MM.1S (cell line): Measurements from ENCODE around the gene TMEM125.

Experiments used
- DNase-seq: peaks from one replicate; pipeline ENCODE4 v3.0.0-alpha.2; 2015
- H2AFZ ChIP-seq: fragments of 300-600 bp; sonication (generic); 2 replicates; pipeline ENCODE4 v1.6.0; 2016; ENCODE audit warnings: antibody characterized with exemption, low read length
- H3F3A ChIP-seq: fragments of 300-600 bp; sonication (generic); 2 replicates; pipeline ENCODE4 v1.6.1; 2016; ENCODE audit warnings: mild to moderate bottlenecking, antibody characterized with exemption, low read length, moderate library complexity, mixed read lengths; ENCODE audit not compliant: insufficient read depth
- H3K27ac ChIP-seq: fragments of 300-600 bp; sonication (generic); 2 replicates; pipeline ENCODE4 v1.5.1; 2016; ENCODE audit warnings: mild to moderate bottlenecking, low read length
- H3K27me3 ChIP-seq: fragments of 300-600 bp; sonication (generic); replicated peaks from 2 replicates; pipeline ENCODE4 v1.6.0; 2016; ENCODE audit warnings: low read length; ENCODE audit not compliant: insufficient read depth
- H3K36me3 ChIP-seq: fragments of 300-600 bp; sonication (generic); replicated peaks from 2 replicates; pipeline ENCODE4 v1.6.1; 2016; ENCODE audit warnings: mild to moderate bottlenecking, low read length, mixed read lengths; ENCODE audit not compliant: insufficient read depth
- H3K4me1 ChIP-seq: fragments of 300-600 bp; sonication (generic); 2 replicates; pipeline ENCODE4 v1.6.1; 2016; ENCODE audit warnings: low read length, mixed read lengths
- H3K4me2 ChIP-seq: fragments of 300-600 bp; sonication (generic); 2 replicates; pipeline ENCODE4 v1.6.0; 2016; ENCODE audit warnings: low read depth, low read length
- H3K4me3 ChIP-seq: fragments of 300-600 bp; sonication (generic); 2 replicates; pipeline ENCODE4 v1.5.1; 2016; ENCODE audit warnings: low read length, mixed read lengths
- H3K79me2 ChIP-seq: fragments of 300-600 bp; sonication (generic); 2 replicates; pipeline ENCODE4 v1.6.1; 2016; ENCODE audit warnings: mixed run types, low read length, mixed read lengths
- H3K9ac ChIP-seq: fragments of 300-600 bp; sonication (generic); 2 replicates; pipeline ENCODE4 v1.6.1; 2016; ENCODE audit warnings: low read length, mixed read lengths
- H3K9me2 ChIP-seq: fragments of 300-600 bp; sonication (generic); replicated peaks from 2 replicates; pipeline ENCODE4 v1.6.1; 2016; ENCODE audit warnings: mild to moderate bottlenecking, low read length, mixed read lengths; ENCODE audit not compliant: insufficient read depth
- H3K9me3 ChIP-seq: fragments of 300-600 bp; sonication (generic); replicated peaks from 2 replicates; pipeline ENCODE4 v1.6.1; 2016; ENCODE audit warnings: mild to moderate bottlenecking, low read length, mixed read lengths; ENCODE audit not compliant: insufficient read depth
- H4K20me1 ChIP-seq: fragments of 300-600 bp; sonication (generic); 2 replicates; pipeline ENCODE4 v1.6.1; 2016; ENCODE audit warnings: mild to moderate bottlenecking, low read length, moderate library complexity, mixed read lengths; ENCODE audit not compliant: insufficient read depth
- EZH2 ChIP-seq: fragments of 300-600 bp; sonication (generic); optimal IDR thresholded peaks from 2 replicates; pipeline ENCODE3; 2017; ENCODE audit warnings: low read depth, mild to moderate bottlenecking, antibody characterized with exemption, low read length, mixed read lengths
- EZH2phosphoT487 ChIP-seq: fragments of 300-600 bp; sonication (generic); IDR thresholded peaks from 2 replicates; pipeline ENCODE4 v1.6.1; 2018; ENCODE audit warnings: antibody characterized with exemption, low read length
- TF ChIP-seq, protein P1 (sequence below): fragments of 300-600 bp; sonication (generic); IDR thresholded peaks from 2 replicates; pipeline ENCODE4 v1.5.1; 2016; ENCODE audit warnings: antibody characterized with exemption, low read length, mixed read lengths

The TMEM125 gene

DNA sequence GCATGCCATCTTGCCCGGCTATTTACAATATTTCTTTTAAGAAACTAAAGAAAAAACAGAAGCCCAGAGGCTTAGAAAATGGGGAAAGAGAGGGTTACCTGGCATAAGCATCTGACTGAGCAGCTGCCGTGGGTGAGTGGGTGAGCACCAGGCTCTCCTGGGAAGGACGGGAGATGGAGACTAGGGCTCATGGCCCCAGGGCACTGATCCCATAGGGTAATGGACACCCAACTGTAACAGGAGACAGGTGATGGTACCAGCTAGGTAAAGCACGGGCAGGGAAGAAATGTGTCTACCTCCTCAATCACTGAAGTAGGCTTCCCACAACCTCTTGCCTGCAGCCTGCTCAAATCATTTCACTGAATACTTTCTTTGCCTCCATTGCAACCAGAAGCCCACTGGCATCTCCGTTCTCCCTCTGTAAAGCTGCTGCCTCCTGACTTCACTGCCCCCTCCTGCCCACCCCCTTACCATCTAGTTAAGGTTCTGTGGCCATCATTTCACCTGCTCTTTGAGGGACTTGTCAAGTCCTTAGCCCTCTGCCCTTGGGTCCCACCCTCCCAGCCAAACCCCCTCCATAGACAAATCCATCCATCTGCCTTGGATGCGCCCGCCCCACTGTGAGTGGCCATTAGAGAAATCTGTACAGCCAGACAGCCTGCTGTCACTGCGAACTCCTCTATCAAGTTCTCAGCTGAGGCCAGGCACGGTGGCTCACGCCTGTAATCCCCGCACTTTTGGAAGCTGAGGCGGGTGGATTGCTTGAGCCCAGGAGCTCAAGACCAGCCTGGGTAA lies 6.2 kb downstream of the TMEM125 start:
- Histone ChIP-seq H3K9ac (no peak overlapping the region), H3K36me3 (no peaks in the 10 kb centered on the region)
- TF ChIP-seq, protein P1, sequence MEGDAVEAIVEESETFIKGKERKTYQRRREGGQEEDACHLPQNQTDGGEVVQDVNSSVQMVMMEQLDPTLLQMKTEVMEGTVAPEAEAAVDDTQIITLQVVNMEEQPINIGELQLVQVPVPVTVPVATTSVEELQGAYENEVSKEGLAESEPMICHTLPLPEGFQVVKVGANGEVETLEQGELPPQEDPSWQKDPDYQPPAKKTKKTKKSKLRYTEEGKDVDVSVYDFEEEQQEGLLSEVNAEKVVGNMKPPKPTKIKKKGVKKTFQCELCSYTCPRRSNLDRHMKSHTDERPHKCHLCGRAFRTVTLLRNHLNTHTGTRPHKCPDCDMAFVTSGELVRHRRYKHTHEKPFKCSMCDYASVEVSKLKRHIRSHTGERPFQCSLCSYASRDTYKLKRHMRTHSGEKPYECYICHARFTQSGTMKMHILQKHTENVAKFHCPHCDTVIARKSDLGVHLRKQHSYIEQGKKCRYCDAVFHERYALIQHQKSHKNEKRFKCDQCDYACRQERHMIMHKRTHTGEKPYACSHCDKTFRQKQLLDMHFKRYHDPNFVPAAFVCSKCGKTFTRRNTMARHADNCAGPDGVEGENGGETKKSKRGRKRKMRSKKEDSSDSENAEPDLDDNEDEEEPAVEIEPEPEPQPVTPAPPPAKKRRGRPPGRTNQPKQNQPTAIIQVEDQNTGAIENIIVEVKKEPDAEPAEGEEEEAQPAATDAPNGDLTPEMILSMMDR: no peak
- no peak for TF ChIP-seq EZH2phosphoT487
- no peak for TF ChIP-seq EZH2

DNA sequence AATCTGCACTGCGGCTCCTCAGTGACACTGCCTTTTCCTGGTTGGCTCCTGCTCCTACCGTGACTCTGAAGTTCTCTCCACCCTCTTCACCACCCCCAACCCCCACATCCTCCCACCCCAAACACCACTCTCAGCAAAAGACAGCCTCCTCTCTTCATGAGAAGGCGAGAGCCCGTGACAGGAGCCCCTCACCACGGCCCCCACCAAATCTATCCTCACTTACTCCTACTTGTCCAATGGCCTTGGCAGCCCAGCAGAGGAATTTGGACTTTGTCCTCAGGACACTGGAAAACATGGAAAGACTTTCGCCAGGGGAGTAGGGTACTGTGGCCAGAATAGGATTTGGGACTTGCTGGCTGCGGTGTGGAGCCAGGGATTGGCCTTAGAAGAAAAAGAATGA lies 6.9 kb downstream of the TMEM125 start:
- no peaks in the 10 kb centered on the region for H3K9me2 ChIP-seq
- no peaks in the 10 kb centered on the region for H3K27me3 ChIP-seq
- no peak overlapping the region for H3K4me2 ChIP-seq
- no peak overlapping the region for H3K9ac ChIP-seq
- no peaks in the 10 kb centered on the region for H3K9me3 ChIP-seq
- no peak overlapping the region for H2AFZ ChIP-seq
- H3K4me3 ChIP-seq: no peak overlapping the region
- no peaks in the 10 kb centered on the region for H3K36me3 ChIP-seq
- H3F3A ChIP-seq: no peaks in the 10 kb centered on the region
- TF ChIP-seq EZH2: no peak
- no peaks in the 10 kb centered on the region for H4K20me1 ChIP-seq
- H3K27ac ChIP-seq: no peak overlapping the region
- H3K79me2 ChIP-seq: no peaks in the 10 kb centered on the region
- DNase-seq: no peak
- 0 out of 2 replicates have a peak, but pooled peaks cover 5% of the 10 kb centered on the region for H3K4me1 ChIP-seq

More for the DNA sequence above, 6.2 kb downstream of the TMEM125 start:
- H3K4me3 ChIP-seq: no peak overlapping the region
- H2AFZ ChIP-seq: no peak overlapping the region
- no peaks in the 10 kb centered on the region for H3K9me3 ChIP-seq
- H3K4me2 ChIP-seq: no peak overlapping the region
- no peaks in the 10 kb centered on the region for H3K27me3 ChIP-seq
- no peaks in the 10 kb centered on the region for H4K20me1 ChIP-seq
- H3K9me2 ChIP-seq: no peaks in the 10 kb centered on the region
- H3F3A ChIP-seq: no peaks in the 10 kb centered on the region
- H3K79me2 ChIP-seq: no peaks in the 10 kb centered on the region
- 0 out of 2 replicates have a peak, but pooled peaks cover 5% of the 10 kb centered on the region for H3K4me1 ChIP-seq
- DNase-seq: no peak
- H3K27ac ChIP-seq: no peak overlapping the region

DNA sequence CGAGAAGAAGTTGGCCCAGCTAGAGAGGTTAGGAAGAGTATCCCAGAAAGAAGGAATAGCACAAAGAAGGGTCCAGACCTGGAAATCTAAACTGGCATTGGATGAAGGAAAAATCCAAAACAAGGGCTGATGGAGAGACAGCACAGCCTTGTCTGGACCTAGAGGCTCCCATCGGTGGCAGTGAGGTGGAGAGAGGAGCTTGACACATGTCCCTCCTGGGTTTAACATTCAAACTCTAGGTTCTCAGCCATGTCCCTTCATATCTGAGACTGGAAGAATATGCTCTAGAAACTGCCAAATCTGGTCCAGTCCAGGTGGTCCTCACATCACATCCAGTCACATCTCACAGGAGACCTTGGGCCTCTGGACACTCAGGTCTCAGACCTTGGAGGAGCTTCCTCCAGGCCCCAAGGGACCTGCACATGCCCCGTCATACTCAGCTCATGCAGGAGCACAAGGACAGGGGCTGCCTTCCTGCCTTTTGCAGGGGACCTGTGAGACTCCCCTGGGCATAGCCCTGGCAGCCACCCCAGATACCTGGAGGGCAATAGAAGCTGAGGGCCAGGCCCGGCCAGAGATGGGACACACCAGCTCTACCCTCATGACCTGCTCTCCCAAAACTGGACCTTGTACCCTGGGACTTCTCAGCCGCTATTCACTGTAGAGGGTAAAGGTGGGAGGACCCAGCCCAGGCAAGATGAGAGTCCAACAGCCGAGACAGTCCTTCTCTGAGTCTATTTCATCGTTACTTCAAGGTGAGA lies 7.5 kb downstream of the TMEM125 start:
- H3K4me1 ChIP-seq: 0 out of 2 replicates have a peak, but pooled peaks cover 5% of the 10 kb centered on the region
- no peak overlapping the region for H3K4me2 ChIP-seq
- no peaks in the 10 kb centered on the region for H4K20me1 ChIP-seq
- no peak overlapping the region for H2AFZ ChIP-seq
- H3K9me3 ChIP-seq: no peaks in the 10 kb centered on the region
- H3K36me3 ChIP-seq: no peaks in the 10 kb centered on the region
- no peak overlapping the region for H3K4me3 ChIP-seq
- DNase-seq: no peak
- no peaks in the 10 kb centered on the region for H3K9me2 ChIP-seq
- no peaks in the 10 kb centered on the region for H3K79me2 ChIP-seq
- TF ChIP-seq, protein P1: no peak
- TF ChIP-seq EZH2: no peak
- TF ChIP-seq EZH2phosphoT487: no peak
- no peak overlapping the region for H3K9ac ChIP-seq
- H3F3A ChIP-seq: no peaks in the 10 kb centered on the region
- no peak overlapping the region for H3K27ac ChIP-seq
- H3K27me3 ChIP-seq: no peaks in the 10 kb centered on the region

DNA sequence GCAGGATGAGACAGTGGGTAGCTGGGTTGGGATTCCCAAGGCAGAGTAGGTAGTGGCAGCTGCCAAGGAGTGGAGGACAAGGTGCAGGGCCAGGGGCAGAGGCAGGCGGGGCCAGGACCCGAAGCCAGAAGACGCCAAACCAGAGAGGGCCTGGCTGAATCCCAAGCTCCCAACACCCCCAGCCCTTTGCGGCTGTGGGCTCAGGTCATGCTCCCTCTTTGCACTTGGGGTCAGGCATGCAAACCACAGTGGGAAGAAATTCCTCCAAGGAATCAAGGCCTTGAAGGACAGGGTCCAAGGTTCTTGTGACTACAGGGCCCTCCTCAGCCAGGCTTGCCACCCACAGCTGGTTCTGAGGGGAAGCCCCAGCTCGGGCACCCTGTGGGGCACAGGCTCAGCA lies 9.4 kb downstream of the TMEM125 start:
- Histone ChIP-seq H3K9me2 (no peaks in the 10 kb centered on the region), H3K36me3 (no peaks in the 10 kb centered on the region), H3K27me3 (no peaks in the 10 kb centered on the region), H4K20me1 (no peaks in the 10 kb centered on the region), H3K9me3 (no peaks in the 10 kb centered on the region), H3K4me3 (no peak overlapping the region), H3K79me2 (no peaks in the 10 kb centered on the region), H3F3A (no peaks in the 10 kb centered on the region), H3K4me2 (no peak overlapping the region), H3K27ac (no peak overlapping the region), H2AFZ (no peak overlapping the region), H3K9ac (no peak overlapping the region), H3K4me1 (0 out of 2 replicates have a peak, but pooled peaks cover 4% of the 10 kb centered on the region)
- no peak for DNase-seq
- TF ChIP-seq EZH2phosphoT487 (no peak), EZH2 (no peak)
- TF ChIP-seq, protein P1: no peak
